Esophagus (tissue), 2 donors: Measurements from ENCODE around the gene CDRT4. TPM values are rescaled to one million over a fixed set of nuclear protein-coding genes. Genes with fewer than 3 reads are reported as not detected.
"Not testable (repeated sequence)": the region's sequence is repeated elsewhere in the genome, so short reads cannot be mapped to it uniquely, and the experiment has no call there.

ENCODE experiments used
- H3K27ac ChIP-seq, 2 donors: one replicate each; pipeline ENCODE4 v1.5.1; 2013; ENCODE audit warnings: low read depth in 2 of 2, mild to moderate bottlenecking in 2 of 2, inconsistent platforms in 1 of 2, low read length in 1 of 2, moderate library complexity in 1 of 2
- H3K27me3 ChIP-seq, 2 donors: one replicate each; pipeline ENCODE4 v1.6.1; 2013; ENCODE audit warnings: low read length in 2 of 2, control low read depth in 1 of 2, mild to moderate bottlenecking in 1 of 2; ENCODE audit not compliant: insufficient read depth in 2 of 2, control insufficient read depth in 1 of 2
- H3K36me3 ChIP-seq, 2 donors: one replicate each; pipeline ENCODE4 v1.6.1; 2013; ENCODE audit warnings: low read length in 1 of 2; ENCODE audit not compliant: control insufficient read depth in 2 of 2, insufficient read depth in 2 of 2
- H3K4me1 ChIP-seq, 2 donors: one replicate each; pipeline ENCODE4 v1.6.1; 2013; ENCODE audit warnings: low read length in 1 of 2; ENCODE audit not compliant: control insufficient read depth in 2 of 2, insufficient read depth in 2 of 2
- H3K4me3 ChIP-seq, 2 donors: one replicate each; pipeline ENCODE4 v1.5.1; 2013; ENCODE audit warnings: low read length in 2 of 2, mild to moderate bottlenecking in 2 of 2, low read depth in 1 of 2, moderate library complexity in 1 of 2
- H3K9me3 ChIP-seq, 2 donors: one replicate each; pipeline ENCODE4 v1.6.1; 2013; ENCODE audit warnings: mild to moderate bottlenecking in 2 of 2, low read depth in 1 of 2, low read length in 1 of 2, moderate library complexity in 1 of 2; ENCODE audit not compliant: control insufficient read depth in 2 of 2, insufficient read depth in 1 of 2
- WGBS, 2 donors: extraction: QIAGEN DNeasy Blood & Tissue Kit; methylation state at CpG; one replicate each; pipeline ENCODE4 v1.1.7; 2013; 5-methylcytosine and 5-hydroxymethylcytosine counted together
- polyA plus RNA-seq, 2 donors: library from polyadenylated mRNA; stranded (reverse); fragments of 200-250 nt; gene quantifications; one replicate each; pipeline ENCODE4 v1.2.3, GENCODE V29; 2013
- donor health status: healthy with polysubstance abuse.
- donor health status: Bipolar disorder and iron deficiency.

Gene CDRT4
- polyA plus RNA-seq, 2 donors, result 2.8 to 11.3 TPM

DNA sequence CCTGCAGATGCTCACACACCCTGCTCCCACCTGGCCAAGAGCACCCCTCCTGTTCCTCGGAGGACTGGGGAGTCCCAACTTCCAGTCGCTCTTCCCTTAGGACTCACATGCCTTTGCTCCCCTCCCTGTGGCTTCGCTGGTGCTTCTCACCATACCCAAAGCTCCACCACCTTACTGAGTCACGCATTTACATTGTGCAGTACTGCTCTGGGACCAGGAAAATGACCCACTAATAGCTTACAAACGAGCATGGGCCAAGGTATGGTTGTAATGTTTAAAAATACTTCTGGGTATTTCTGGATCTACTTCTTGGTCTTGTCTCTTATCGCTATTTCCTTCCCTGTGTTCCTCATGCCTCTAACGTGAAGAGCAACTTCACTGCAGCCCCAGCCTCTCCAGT is 41.0 kb upstream of the CDRT4 start:
- 75 to 86% methylated on average over 7 of the region's 7 CpGs for WGBS, 2 donors
- H3K27ac ChIP-seq, result no peak overlapping the region
- no peaks in the 10 kb centered on the region for H3K9me3 ChIP-seq
- H3K4me3 ChIP-seq, result no peak overlapping the region
- no peaks in the 10 kb centered on the region for H3K4me1 ChIP-seq
- no peaks in the 10 kb centered on the region for H3K36me3 ChIP-seq
- H3K27me3 ChIP-seq, result no peaks in the 10 kb centered on the region

DNA sequence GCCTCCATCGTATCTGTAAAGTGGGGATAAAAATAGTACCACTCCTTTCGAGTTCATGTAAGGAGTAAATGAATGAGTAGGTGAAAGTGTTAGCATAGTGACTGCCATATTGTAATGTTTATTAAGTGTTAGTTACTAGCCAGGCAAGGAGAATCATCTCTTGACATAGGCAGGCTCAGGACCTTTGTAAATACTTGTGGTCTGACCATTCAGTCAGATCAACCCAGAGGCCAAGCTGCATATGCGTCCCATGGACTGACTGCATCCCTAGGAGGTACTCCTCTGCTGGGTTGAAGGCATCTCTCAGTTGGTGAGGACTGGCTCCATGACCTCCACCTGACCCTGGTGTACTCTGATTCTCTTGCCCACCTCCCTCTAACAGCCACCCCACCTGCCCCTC is 40.5 kb upstream of the CDRT4 start:
- WGBS, 2 donors, result 94 to 95% methylated on average over 3 of the region's 3 CpGs
- H3K4me1 ChIP-seq, result no peaks in the 10 kb centered on the region

DNA sequence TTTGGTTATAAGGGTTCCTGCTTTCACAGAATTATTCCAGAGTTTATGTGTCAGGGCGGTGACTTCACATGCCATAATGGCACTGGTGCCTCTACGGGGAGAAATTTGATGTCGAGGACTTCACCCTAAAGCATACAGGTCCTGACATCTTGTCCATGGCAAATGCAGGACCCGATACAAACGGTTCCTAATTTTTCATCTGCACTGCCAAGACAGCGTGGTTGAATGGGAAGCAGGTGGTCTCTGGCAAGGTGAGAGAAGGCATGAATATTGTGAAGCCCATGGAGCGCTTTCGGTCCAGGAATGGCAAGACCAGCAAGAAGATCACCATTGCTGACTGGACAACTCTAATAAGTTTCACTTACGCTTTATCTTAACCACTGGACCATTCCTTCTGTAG is 39.6 kb upstream of the CDRT4 start:
- no peak overlapping the region for H3K27ac ChIP-seq
- H3K4me1 ChIP-seq, result peaks cover 0 to 3% of the 10 kb centered on the region in 2 donors
- no peaks in the 10 kb centered on the region for H3K36me3 ChIP-seq
- H3K27me3 ChIP-seq, result no peaks in the 10 kb centered on the region
- no peaks in the 10 kb centered on the region for H3K9me3 ChIP-seq
- no peak overlapping the region for H3K4me3 ChIP-seq
- WGBS, 2 donors, result 97 to 98% methylated on average over 9 of the region's 9 CpGs

More for the DNA sequence above, 40.5 kb upstream of the CDRT4 start:
- Histone ChIP-seq H3K27ac (no peak overlapping the region), H3K4me3 (no peak overlapping the region), H3K36me3 (no peaks in the 10 kb centered on the region), H3K9me3 (no peaks in the 10 kb centered on the region), H3K27me3 (no peaks in the 10 kb centered on the region)

DNA sequence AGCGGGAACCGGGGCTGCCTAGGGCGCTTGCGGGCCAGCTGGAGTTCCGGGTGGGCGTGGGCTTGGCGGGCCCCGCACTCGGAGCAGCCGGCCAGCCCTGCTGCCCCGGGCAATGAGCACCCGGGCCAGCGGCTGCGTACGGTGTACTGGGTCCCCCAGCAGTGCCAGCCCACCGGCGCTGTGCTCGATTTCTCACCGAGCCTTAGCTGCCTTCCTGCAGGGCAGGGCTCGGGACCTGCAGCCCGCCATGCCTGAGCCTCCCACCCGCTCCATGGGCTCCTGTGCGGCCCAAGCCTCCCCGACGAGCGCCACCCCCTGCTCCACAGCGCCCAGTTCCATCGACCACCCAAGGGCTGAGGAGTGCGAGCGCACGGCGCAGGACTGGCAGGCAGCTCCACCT is 38.3 kb upstream of the CDRT4 start:
- not testable (repeated sequence) for H3K4me1 ChIP-seq, H3K27ac ChIP-seq, H3K9me3 ChIP-seq, H3K36me3 ChIP-seq, H3K27me3 ChIP-seq, H3K4me3 ChIP-seq
- WGBS, 2 donors, result 98% methylated on average over 29 to 32 of the region's 32 CpGs

DNA sequence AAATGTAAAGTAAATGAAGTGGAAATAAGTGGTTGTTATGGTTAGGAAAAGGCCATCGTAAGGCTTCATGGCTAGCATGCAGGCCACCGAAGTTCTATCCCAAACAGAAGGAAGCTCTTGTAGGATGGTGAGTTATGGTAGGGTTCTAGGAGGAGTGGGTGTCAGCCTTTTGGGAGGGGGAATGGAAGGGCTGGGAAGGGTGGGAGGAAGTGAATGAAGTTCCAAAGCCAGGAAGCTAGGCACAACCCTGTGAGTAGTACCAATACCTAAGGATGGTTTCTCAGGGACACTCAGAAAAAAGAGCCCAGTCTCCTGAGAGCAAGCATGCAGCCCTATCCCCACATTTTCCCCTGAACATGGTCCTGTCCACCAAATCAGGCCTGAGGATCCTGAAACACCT is 36.3 kb upstream of the CDRT4 start:
- Histone ChIP-seq H3K27ac (no peak overlapping the region), H3K4me1 (peaks cover 3 to 4% of the 10 kb centered on the region in 2 donors), H3K4me3 (no peak overlapping the region), H3K27me3 (no peaks in the 10 kb centered on the region), H3K36me3 (no peaks in the 10 kb centered on the region), H3K9me3 (no peaks in the 10 kb centered on the region)
- 91 to 94% methylated on average over 2 of the region's 2 CpGs for WGBS, 2 donors

DNA sequence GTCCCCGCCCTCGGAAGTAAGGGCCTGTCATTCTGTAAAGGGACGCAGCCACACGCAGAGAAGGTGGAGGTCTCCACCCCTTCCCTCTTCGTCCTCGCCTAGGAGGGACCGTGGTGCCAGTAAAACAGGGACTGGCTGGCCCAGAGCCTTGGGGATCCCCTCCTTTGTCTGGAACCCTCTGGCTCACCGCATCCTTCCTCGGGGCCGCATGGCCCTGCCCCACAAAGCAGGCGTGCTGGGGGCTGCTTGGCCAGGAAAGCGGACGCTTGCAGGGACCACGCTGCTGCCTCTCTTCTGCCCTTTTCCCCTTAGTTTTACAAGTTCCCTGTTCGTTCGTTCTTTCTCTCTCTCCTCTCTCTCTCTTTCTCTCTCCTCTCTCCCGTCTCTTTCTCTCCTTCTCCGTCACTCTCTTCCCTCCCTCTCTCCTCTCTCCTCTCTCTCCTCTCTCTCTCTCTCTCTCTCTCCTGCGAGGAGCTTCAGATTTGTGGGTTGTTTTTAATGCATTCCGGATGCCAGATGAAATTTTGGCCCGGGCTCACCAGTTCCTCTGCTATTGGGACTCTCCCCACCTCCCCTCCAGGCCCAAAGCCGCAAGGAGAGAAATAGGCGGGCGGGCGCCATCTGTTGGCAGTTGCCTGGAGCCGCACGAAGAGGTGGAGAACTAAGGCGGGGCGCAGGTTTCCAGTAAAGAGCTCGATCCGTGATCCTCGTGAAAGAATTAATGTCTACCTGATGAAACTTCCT is 35.1 kb upstream of the CDRT4 start:
- H3K36me3 ChIP-seq, result no peaks in the 10 kb centered on the region
- H3K9me3 ChIP-seq, result no peaks in the 10 kb centered on the region
- H3K4me1 ChIP-seq, result peaks cover 3 to 4% of the 10 kb centered on the region in 2 donors
- H3K4me3 ChIP-seq, result no peak overlapping the region
- 29 to 39% methylated on average over 30 to 32 of the region's 32 CpGs for whole genome bisulfite sequencing, 2 donors
- no peaks in the 10 kb centered on the region for H3K27me3 ChIP-seq
- H3K27ac ChIP-seq, result peak overlapping the region; percentile 32 to 65

DNA sequence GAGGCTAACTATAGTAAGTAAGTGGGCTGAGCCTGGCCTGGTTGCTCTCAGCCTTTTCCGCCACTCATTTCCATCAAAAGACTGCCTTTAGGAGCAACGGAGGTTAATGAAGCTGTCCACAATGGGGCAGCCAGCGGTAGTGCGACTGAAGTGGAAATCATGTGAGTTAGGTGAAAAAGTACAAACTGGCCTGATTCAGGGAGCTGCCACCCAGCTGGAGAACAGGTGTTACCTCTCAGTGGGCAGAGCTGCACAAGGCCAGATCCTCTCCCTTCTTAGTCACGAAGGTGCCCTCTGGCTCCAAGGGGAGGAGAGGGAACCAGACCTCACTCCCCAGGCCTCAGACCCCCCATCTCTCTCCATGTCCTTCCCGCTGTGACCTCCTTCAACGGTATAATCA is 34.4 kb upstream of the CDRT4 start:
- Histone ChIP-seq H3K27ac (no peak overlapping the region), H3K27me3 (no peaks in the 10 kb centered on the region), H3K9me3 (no peaks in the 10 kb centered on the region), H3K4me1 (peaks cover 3 to 4% of the 10 kb centered on the region in 2 donors), H3K4me3 (no peak overlapping the region), H3K36me3 (no peaks in the 10 kb centered on the region)
- 79 to 91% methylated on average over 7 of the region's 7 CpGs for WGBS, 2 donors

DNA sequence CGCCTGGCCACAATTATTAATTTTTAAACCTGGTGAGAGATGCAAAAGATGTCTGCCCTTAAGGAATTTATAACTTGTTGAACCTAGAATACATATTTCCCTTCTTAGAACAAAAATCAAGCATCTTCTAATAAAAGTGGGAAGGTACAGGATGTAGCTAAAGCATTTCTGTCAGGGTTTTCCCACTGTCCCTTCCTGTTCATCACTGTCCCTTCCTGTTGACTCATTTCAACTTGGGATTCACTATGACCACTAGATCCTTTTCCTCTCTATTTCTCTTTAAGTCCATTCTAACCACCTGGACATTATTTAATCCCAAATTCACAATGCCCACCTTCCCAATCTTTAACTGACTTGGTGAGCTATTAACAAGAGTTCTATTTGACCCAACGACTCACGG is 33.9 kb upstream of the CDRT4 start:
- no peaks in the 10 kb centered on the region for H3K27me3 ChIP-seq
- no peak overlapping the region for H3K27ac ChIP-seq
- no peaks in the 10 kb centered on the region for H3K36me3 ChIP-seq
- H3K4me3 ChIP-seq, result no peak overlapping the region
- WGBS, 2 donors, result 81 to 93% methylated on average over 3 of the region's 3 CpGs
- peaks cover 3 to 4% of the 10 kb centered on the region in 2 donors for H3K4me1 ChIP-seq
- no peaks in the 10 kb centered on the region for H3K9me3 ChIP-seq

DNA sequence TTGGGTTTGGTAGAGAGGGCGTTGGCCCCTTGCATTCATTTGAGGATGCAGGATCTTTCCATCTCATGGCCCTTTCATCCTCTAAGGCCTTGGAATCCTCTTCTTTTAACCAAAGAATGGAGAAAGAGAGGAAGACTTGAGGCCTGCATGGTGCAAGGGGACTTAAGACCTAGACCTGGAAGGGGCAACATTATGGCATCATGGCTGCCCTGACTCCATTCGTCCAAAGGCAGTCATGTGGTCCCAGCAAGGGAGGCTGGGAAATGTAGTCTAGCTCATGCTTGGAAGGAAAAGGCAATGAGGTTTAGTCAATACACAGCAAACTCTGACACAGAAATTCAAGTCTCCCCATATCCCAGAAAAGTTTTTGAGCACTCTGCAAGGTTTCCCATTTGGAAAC is 30.7 kb upstream of the CDRT4 start:
- Histone ChIP-seq H3K36me3 (no peaks in the 10 kb centered on the region), H3K4me3 (no peak overlapping the region), H3K27ac (no peak overlapping the region), H3K27me3 (no peaks in the 10 kb centered on the region), H3K4me1 (peaks cover 3 to 4% of the 10 kb centered on the region in 2 donors), H3K9me3 (no peaks in the 10 kb centered on the region)
- 83 to 88% methylated on average over 2 of the region's 2 CpGs for WGBS, 2 donors
